Mucosa of stomach (tissue), 1 donor: ENCODE measurements around the gene RBM4B.

Experiments used
- H3K27me3 ChIP-seq: one replicate; pipeline ENCODE4 v1.7.0; 2013; ENCODE audit warnings: mild to moderate bottlenecking, low read length; ENCODE audit not compliant: control insufficient read depth, insufficient read depth
- H3K36me3 ChIP-seq: one replicate; pipeline ENCODE4 v1.7.0; 2013; ENCODE audit warnings: low read length; ENCODE audit not compliant: control insufficient read depth, insufficient read depth
- H3K4me1 ChIP-seq: one replicate; pipeline ENCODE4 v1.7.0; 2013; ENCODE audit warnings: mild to moderate bottlenecking, low read length; ENCODE audit not compliant: control insufficient read depth, insufficient read depth
- H3K4me3 ChIP-seq: one replicate; pipeline ENCODE4 v1.7.0; 2013; ENCODE audit warnings: low read length
- H3K9ac ChIP-seq: one replicate; pipeline ENCODE4 v1.7.0; 2013; ENCODE audit warnings: mild to moderate bottlenecking, low read length, moderate library complexity
- H3K9me3 ChIP-seq: one replicate; pipeline ENCODE4 v1.7.0; 2013; ENCODE audit warnings: mild to moderate bottlenecking, low read length, moderate library complexity; ENCODE audit not compliant: control insufficient read depth
- donor health status: Pancreatic carcinoma.

RBM4B gene

GRCh38 chr11:66704659-66705360, 27.1 kb upstream of the RBM4B start:
- Histone ChIP-seq H3K27me3 (no peaks in the 10 kb centered on the region), H3K4me1 (no peaks in the 10 kb centered on the region), H3K4me3 (no peak overlapping the region), H3K36me3 (no peaks in the 10 kb centered on the region), H3K9me3 (no peaks in the 10 kb centered on the region), H3K9ac (no peak overlapping the region)

DNA sequence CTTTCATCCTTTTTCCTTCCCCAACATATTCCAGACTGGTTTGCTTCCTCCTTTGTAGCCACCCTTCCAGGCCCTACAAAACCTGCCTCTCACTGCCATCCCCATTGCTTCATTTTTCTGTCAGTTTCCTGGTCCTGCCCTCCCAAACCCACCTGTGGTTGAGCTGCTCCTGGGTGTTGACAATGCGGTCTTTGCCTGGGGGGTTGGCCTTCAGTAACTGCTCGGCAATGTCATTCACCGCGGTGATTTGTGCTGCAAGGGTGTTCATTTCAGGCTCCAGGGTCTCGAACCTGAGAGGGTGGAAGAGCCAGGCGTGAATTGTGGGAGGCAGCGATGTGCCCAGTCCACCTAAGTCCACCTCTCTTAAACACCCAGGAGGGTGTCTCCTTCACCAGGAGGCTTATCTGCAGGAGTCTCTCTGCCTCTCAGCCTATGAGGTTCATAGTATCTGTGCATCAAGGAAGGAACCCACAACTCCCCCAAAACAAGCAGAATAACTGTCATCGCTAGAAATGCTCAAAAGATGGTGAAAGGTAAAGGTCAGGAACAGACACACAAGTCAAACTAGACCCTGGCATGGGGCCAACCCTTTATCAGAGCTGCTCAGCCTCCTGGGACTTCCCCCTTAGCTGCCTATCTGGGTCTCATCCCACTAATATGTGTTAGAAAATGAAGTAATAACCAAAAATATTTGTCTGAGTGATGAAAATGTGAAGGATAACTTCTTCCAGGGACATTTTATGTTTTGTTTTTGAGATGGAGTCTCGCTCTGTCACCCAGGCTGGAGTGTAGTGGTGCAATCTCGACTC, 23.9 kb upstream of the RBM4B start:
- Histone ChIP-seq H3K9me3 (no peaks in the 10 kb centered on the region), H3K9ac (no peak overlapping the region), H3K36me3 (no peaks in the 10 kb centered on the region), H3K4me1 (no peaks in the 10 kb centered on the region), H3K27me3 (no peaks in the 10 kb centered on the region), H3K4me3 (no peak overlapping the region)

- Histone ChIP-seq H3K9me3 (no peaks in the 10 kb centered on the region), H3K36me3 (no peaks in the 10 kb centered on the region), H3K27me3 (no peaks in the 10 kb centered on the region), H3K9ac (no peak overlapping the region), H3K4me1 (no peaks in the 10 kb centered on the region), H3K4me3 (no peak overlapping the region)
Measured at GRCh38 chr11:66700742-66701141, 23.1 kb upstream of the RBM4B start.

GRCh38 chr11:66700337-66700736, 22.6 kb upstream of the RBM4B start:
- Histone ChIP-seq H3K9me3 (no peaks in the 10 kb centered on the region), H3K4me3 (no peak overlapping the region), H3K9ac (no peak overlapping the region), H3K4me1 (no peaks in the 10 kb centered on the region), H3K27me3 (no peaks in the 10 kb centered on the region), H3K36me3 (no peaks in the 10 kb centered on the region)

GRCh38 chr11:66698491-66698890, 20.8 kb upstream of the RBM4B start:
- Histone ChIP-seq H3K36me3 (no peaks in the 10 kb centered on the region), H3K4me3 (no peak overlapping the region), H3K27me3 (no peaks in the 10 kb centered on the region), H3K9me3 (no peaks in the 10 kb centered on the region), H3K4me1 (no peaks in the 10 kb centered on the region), H3K9ac (no peak overlapping the region)

GRCh38 chr11:66697988-66698387, 20.3 kb upstream of the RBM4B start:
- Histone ChIP-seq H3K36me3 (no peaks in the 10 kb centered on the region), H3K4me1 (no peaks in the 10 kb centered on the region), H3K27me3 (no peaks in the 10 kb centered on the region), H3K4me3 (no peak overlapping the region), H3K9me3 (no peaks in the 10 kb centered on the region), H3K9ac (no peak overlapping the region)

GRCh38 chr11:66696146-66696545, 18.5 kb upstream of the RBM4B start:
- Histone ChIP-seq H3K4me3 (no peak overlapping the region), H3K36me3 (no peaks in the 10 kb centered on the region), H3K9ac (no peak overlapping the region), H3K4me1 (no peaks in the 10 kb centered on the region), H3K9me3 (no peaks in the 10 kb centered on the region), H3K27me3 (no peaks in the 10 kb centered on the region)

GRCh38 chr11:66694732-66695207, 17.1 kb upstream of the RBM4B start:
- H3K4me1 ChIP-seq = no peaks in the 10 kb centered on the region
- no peak overlapping the region for H3K4me3 ChIP-seq
- H3K9ac ChIP-seq = no peak overlapping the region
- no peaks in the 10 kb centered on the region for H3K27me3 ChIP-seq
- H3K9me3 ChIP-seq = no peaks in the 10 kb centered on the region
- no peaks in the 10 kb centered on the region for H3K36me3 ChIP-seq

DNA sequence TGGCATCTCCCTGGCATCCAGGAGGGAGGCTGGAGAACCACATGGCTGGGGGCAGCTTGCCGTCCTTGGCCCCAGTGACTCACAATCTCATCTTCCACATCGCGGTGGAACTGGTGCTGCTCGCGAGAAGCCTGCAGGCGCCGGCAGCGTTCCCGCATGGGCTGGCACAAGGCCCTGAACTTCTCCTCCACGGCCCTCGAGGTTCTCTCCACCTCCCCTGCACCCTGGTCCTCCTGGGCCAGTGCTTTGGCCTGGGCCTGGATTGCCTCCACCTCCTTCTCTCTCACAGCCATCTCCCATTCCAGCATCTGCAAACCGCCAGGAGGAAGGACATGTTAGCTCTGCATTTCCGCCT, 16.3 kb upstream of the RBM4B start:
- Histone ChIP-seq H3K9ac (no peak overlapping the region), H3K27me3 (no peaks in the 10 kb centered on the region), H3K4me3 (no peak overlapping the region), H3K36me3 (no peaks in the 10 kb centered on the region), H3K4me1 (no peaks in the 10 kb centered on the region), H3K9me3 (no peaks in the 10 kb centered on the region)

DNA sequence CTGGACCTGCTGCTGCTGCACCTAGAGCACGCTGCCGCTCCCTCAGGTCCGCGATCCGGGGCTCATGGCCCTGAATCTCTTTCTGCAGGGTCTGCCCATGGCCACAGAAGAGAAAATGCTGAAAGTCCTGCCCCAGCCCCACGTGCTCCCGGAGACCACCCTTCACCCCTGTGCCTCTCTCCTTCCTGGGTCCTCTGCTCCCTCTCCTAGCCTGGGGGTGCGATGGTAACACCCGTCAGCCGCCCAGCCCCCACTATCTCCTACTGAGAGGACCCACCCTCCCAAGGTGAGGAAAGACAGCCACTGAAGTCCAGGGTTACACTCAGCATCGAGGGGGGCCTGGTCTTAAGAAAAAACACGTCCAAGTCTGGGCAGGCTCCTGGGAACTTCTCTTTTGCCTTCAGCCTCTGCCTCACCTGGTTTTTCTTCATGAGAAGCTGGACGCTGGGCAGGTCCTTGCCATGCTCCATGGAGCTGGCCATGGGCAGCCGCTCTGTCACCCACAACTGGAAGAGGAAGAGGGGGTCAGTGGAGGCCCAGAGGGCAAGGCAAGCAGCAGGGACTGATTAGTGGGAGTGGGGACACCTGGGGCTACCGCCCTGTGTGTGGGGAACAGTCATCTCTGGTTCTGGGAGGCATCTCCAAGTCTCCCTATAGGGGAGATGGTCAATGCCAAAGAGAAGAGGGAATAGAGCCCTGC, 15.8 kb upstream of the RBM4B start:
- no peaks in the 10 kb centered on the region for H3K4me1 ChIP-seq
- H3K9me3 ChIP-seq = no peaks in the 10 kb centered on the region
- no peak overlapping the region for H3K4me3 ChIP-seq
- no peaks in the 10 kb centered on the region for H3K36me3 ChIP-seq
- no peaks in the 10 kb centered on the region for H3K27me3 ChIP-seq
- H3K9ac ChIP-seq = no peak overlapping the region

- Histone ChIP-seq H3K4me1 (no peaks in the 10 kb centered on the region), H3K9me3 (no peaks in the 10 kb centered on the region), H3K9ac (no peak overlapping the region)
Measured at GRCh38 chr11:66692871-66693331, 15.2 kb upstream of the RBM4B start.

DNA sequence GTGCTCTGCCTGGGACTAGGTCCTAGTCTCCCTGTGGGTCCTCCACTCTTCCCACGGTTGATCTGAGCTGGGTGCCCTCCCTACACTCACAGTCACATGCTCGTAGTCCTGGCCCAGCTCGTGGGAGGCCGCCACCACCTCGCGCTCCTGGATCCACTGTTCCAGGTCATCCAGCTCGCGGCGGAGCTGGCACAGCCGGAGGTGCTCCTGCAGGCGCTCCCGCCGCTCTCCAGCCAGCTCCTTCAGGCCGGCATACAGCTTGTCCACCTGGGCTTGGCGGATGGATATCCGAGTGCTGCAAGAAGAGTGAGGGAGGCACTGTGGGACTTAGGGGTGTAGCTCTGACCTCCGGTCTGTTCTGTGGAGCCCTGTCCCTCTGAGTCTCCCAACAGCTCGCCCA, 14.8 kb upstream of the RBM4B start:
- Histone ChIP-seq H3K4me3 (no peak overlapping the region), H3K4me1 (no peaks in the 10 kb centered on the region), H3K36me3 (no peaks in the 10 kb centered on the region), H3K9me3 (no peaks in the 10 kb centered on the region), H3K9ac (no peak overlapping the region), H3K27me3 (no peaks in the 10 kb centered on the region)

More at GRCh38 chr11:66692871-66693331, 15.2 kb upstream of the RBM4B start:
- Histone ChIP-seq H3K4me3 (no peak overlapping the region), H3K36me3 (no peaks in the 10 kb centered on the region), H3K27me3 (no peaks in the 10 kb centered on the region)
